Measurements from ENCODE around the gene WDFY3. TPM values are rescaled to one million over a fixed set of nuclear protein-coding genes. Genes with fewer than 3 reads are reported as not detected.
"Not testable (repeated sequence)": the region's sequence is repeated elsewhere in the genome, so short reads cannot be mapped to it uniquely, and the experiment has no call there.

Gene WDFY3
- total RNA-seq, 2 experiments from 2014 or later, result not detected

- H3K27ac Mint-ChIP-seq, result no peak overlapping the region
- DNase-seq, result no peak
- ChIA-PET POLR2A (no interaction called here), CTCF (interaction anchor here (0.6 kb wide), 1 partner anchor 218 kb away, joined by 3 read pairs; no protein-coding TSS in a partner anchor)
- no peaks in the 10 kb centered on the region for H3K9me3 Mint-ChIP-seq (ENCODE audit: insufficient read depth)
- no peaks in the 10 kb centered on the region for H3K4me1 Mint-ChIP-seq (ENCODE audit: low read depth)
- no peaks in the 10 kb centered on the region for H3K27me3 Mint-ChIP-seq (ENCODE audit: low read depth)
- no peaks in the 10 kb centered on the region for H3K36me3 Mint-ChIP-seq (ENCODE audit: low read depth)
- no peak overlapping the region for H3K4me3 Mint-ChIP-seq
- no peak for ATAC-seq
Measured at GRCh38 chr4:84865600-84865999, 100.9 kb downstream of the WDFY3 start.

DNA sequence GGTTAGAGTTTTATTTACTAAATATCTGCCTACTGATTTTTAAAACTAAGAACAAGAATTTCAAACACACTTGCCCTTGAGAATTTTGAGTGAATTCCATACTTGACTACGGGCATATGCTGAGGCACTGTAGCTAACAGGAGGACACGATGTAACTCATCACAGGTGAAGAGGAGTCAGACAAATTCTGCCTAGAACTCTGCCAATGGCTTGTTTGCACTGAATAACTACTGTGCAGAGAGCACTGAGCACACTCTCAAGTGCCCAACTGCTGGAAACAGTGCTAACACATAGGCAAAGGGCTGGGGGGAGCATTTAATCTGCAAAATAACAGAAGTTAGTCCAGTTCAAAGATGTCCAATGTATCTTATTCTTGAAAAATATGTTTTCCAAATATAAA, 104.4 kb downstream of the WDFY3 start:
- ATAC-seq (no peak), DNase-seq (no peak)
- H3K27me3 Mint-ChIP-seq (ENCODE audit: low read depth), result no peaks in the 10 kb centered on the region
- no peak overlapping the region for H3K4me3 Mint-ChIP-seq
- CTCF ChIA-PET, result no interaction called here
- H3K27ac Mint-ChIP-seq, result no peak overlapping the region
- no peaks in the 10 kb centered on the region for H3K9me3 Mint-ChIP-seq (ENCODE audit: insufficient read depth)
- H3K36me3 Mint-ChIP-seq (ENCODE audit: low read depth), result no peaks in the 10 kb centered on the region
- H3K4me1 Mint-ChIP-seq (ENCODE audit: low read depth), result no peaks in the 10 kb centered on the region
- POLR2A ChIA-PET, result no interaction called here

- no peaks in the 10 kb centered on the region for H3K9me3 Mint-ChIP-seq (ENCODE audit: insufficient read depth)
- DNase-seq (no peak), ATAC-seq (no peak)
- no peak overlapping the region for H3K4me3 Mint-ChIP-seq
- no peaks in the 10 kb centered on the region for H3K4me1 Mint-ChIP-seq (ENCODE audit: low read depth)
- ChIA-PET CTCF (no interaction called here), POLR2A (no interaction called here)
- H3K27ac Mint-ChIP-seq, result no peak overlapping the region
- no peaks in the 10 kb centered on the region for H3K27me3 Mint-ChIP-seq (ENCODE audit: low read depth)
- no peaks in the 10 kb centered on the region for H3K36me3 Mint-ChIP-seq (ENCODE audit: low read depth)
Measured at GRCh38 chr4:84857296-84857695, 109.2 kb downstream of the WDFY3 start.

DNA sequence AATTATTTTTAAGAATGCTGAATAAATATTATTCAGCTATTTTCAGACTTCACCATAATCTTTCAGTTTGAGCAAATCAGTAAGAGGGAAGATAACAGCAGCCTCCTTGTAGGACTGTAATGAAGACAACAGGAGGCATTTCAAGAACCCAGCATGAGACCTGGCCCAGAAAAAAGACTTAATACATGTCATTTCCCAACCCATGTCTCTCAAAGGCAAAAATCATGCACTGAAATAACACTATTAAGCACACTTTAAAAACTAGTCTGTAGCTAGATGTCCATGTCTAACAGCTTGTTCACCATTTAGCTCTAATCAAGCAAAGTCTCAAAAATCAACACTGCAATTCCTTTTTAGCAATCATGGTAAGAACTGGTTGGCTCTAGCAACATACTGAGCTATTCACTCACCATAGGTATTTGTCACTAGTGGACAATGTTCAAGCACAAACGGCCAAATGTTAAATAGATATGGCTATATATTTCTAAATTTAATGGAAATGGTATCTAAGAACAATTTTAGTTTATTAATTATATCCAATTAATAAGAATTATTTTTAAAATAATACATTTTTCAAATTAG, 109.9 kb downstream of the WDFY3 start:
- CTCF ChIA-PET, result no interaction called here

GRCh38 chr4:84855774-84856173, 110.7 kb downstream of the WDFY3 start:
- H3K4me3 Mint-ChIP-seq, result no peak overlapping the region
- no peak overlapping the region for H3K27ac Mint-ChIP-seq
- no peaks in the 10 kb centered on the region for H3K27me3 Mint-ChIP-seq (ENCODE audit: low read depth)
- POLR2A ChIA-PET, result no interaction called here
- H3K4me1 Mint-ChIP-seq (ENCODE audit: low read depth), result no peaks in the 10 kb centered on the region
- H3K36me3 Mint-ChIP-seq (ENCODE audit: low read depth), result no peaks in the 10 kb centered on the region
- H3K9me3 Mint-ChIP-seq (ENCODE audit: insufficient read depth), result no peaks in the 10 kb centered on the region
- ATAC-seq (no peak), DNase-seq (no peak)
- CTCF ChIA-PET, result no interaction called here

More for the DNA sequence above, 109.9 kb downstream of the WDFY3 start:
- Mint-ChIP-seq H3K36me3 (ENCODE audit: low read depth) (no peaks in the 10 kb centered on the region), H3K27me3 (ENCODE audit: low read depth) (no peaks in the 10 kb centered on the region), H3K9me3 (ENCODE audit: insufficient read depth) (no peaks in the 10 kb centered on the region), H3K27ac (no peak overlapping the region), H3K4me3 (no peak overlapping the region), H3K4me1 (ENCODE audit: low read depth) (no peaks in the 10 kb centered on the region)
- DNase-seq, result no peak
- ATAC-seq, result no peak
- POLR2A ChIA-PET, result no interaction called here

DNA sequence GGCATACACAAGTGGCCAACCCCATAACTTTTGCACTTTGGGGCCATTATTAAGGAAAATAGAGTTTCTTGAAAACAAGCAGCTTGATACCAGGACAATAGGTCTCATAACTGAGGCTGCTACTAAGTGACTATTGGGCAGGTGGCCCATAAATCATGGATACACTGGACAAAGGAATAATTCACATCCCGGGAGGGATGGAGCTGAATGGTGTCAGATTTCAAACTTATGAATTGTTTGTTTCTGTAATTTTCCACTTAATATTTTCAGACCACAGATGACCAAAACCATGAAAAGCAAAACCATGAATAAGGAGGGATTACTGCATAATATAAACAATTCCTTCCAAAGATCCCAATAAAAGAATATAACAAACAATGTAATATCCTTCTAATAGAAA, 114.4 kb downstream of the WDFY3 start:
- Mint-ChIP-seq H3K9me3 (ENCODE audit: insufficient read depth) (no peaks in the 10 kb centered on the region), H3K27me3 (ENCODE audit: low read depth) (no peaks in the 10 kb centered on the region), H3K4me1 (ENCODE audit: low read depth) (no peaks in the 10 kb centered on the region), H3K27ac (no peak overlapping the region), H3K36me3 (ENCODE audit: low read depth) (no peaks in the 10 kb centered on the region), H3K4me3 (no peak overlapping the region)
- DNase-seq (no peak), ATAC-seq (no peak)
- POLR2A ChIA-PET, result no interaction called here
- CTCF ChIA-PET, result no interaction called here

- no peaks in the 10 kb centered on the region for H3K4me1 Mint-ChIP-seq (ENCODE audit: low read depth)
- ATAC-seq, result no peak
- ChIA-PET POLR2A (no interaction called here), CTCF (no interaction called here)
- H3K27ac Mint-ChIP-seq, result no peak overlapping the region
- no peak overlapping the region for H3K4me3 Mint-ChIP-seq
- H3K36me3 Mint-ChIP-seq (ENCODE audit: low read depth), result no peaks in the 10 kb centered on the region
- DNase-seq, result no peak
- H3K9me3 Mint-ChIP-seq (ENCODE audit: insufficient read depth), result no peaks in the 10 kb centered on the region
- H3K27me3 Mint-ChIP-seq (ENCODE audit: low read depth), result no peaks in the 10 kb centered on the region
Measured at GRCh38 chr4:84849051-84849640, 117.3 kb downstream of the WDFY3 start.

- H3K36me3 Mint-ChIP-seq (ENCODE audit: low read depth), result no peaks in the 10 kb centered on the region
- no peak overlapping the region for H3K4me3 Mint-ChIP-seq
- no peaks in the 10 kb centered on the region for H3K4me1 Mint-ChIP-seq (ENCODE audit: low read depth)
- no peak overlapping the region for H3K27ac Mint-ChIP-seq
- no peak for DNase-seq
- H3K9me3 Mint-ChIP-seq (ENCODE audit: insufficient read depth), result no peaks in the 10 kb centered on the region
- H3K27me3 Mint-ChIP-seq (ENCODE audit: low read depth), result no peaks in the 10 kb centered on the region
- ChIA-PET POLR2A (no interaction called here), CTCF (no interaction called here)
- no peak for ATAC-seq
Measured at GRCh38 chr4:84848432-84848831, 118.1 kb downstream of the WDFY3 start.

DNA sequence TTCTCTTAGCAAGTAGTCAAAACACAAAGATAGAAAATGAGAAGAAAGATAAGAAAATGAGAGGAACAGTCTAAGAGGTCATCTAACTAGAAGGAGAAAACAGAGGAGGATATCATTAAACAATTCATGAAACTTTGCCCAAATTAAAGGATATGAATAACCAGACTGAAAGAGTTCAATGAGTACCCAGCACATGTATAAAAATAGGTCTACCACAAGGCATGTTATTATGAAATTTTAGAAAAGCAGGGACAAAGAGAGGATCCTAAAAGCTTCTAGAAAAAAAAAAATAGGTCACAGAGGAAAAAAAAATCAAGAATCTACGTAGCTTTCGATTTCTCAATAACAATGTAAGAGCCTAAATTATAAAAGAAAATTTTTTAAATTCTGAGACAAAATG, 118.5 kb downstream of the WDFY3 start:
- CTCF ChIA-PET, result no interaction called here
- no peak overlapping the region for H3K4me3 Mint-ChIP-seq
- no peaks in the 10 kb centered on the region for H3K27me3 Mint-ChIP-seq (ENCODE audit: low read depth)
- POLR2A ChIA-PET, result no interaction called here
- no peaks in the 10 kb centered on the region for H3K9me3 Mint-ChIP-seq (ENCODE audit: insufficient read depth)
- no peak for DNase-seq
- ATAC-seq, result no peak
- H3K27ac Mint-ChIP-seq, result no peak overlapping the region
- no peaks in the 10 kb centered on the region for H3K36me3 Mint-ChIP-seq (ENCODE audit: low read depth)
- no peaks in the 10 kb centered on the region for H3K4me1 Mint-ChIP-seq (ENCODE audit: low read depth)

DNA sequence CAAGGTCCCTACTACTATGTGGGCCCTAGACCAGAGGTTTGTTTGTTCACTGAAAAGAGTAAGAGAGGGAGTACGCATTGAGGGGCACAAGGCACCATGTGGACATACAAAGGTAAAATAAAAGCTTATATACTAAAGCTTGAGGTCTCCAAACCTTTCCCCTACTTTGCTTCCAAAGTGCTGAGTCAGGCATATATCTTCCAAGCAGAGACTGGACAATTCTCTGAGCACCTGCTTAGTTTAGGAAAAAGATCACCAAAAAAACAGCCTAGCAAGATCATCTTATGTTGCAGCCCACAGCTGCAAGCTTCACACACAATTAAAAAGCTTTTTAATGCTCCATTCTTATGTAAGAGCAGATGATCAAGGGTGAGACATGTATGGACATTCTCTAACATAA, 119.5 kb downstream of the WDFY3 start:
- H3K27ac Mint-ChIP-seq, result no peak overlapping the region
- ChIA-PET POLR2A (no interaction called here), CTCF (no interaction called here)
- no peak for ATAC-seq
- H3K27me3 Mint-ChIP-seq (ENCODE audit: low read depth), result no peaks in the 10 kb centered on the region
- no peaks in the 10 kb centered on the region for H3K36me3 Mint-ChIP-seq (ENCODE audit: low read depth)
- DNase-seq, result no peak
- H3K4me1 Mint-ChIP-seq (ENCODE audit: low read depth), result no peaks in the 10 kb centered on the region
- H3K4me3 Mint-ChIP-seq, result no peak overlapping the region
- H3K9me3 Mint-ChIP-seq (ENCODE audit: insufficient read depth), result no peaks in the 10 kb centered on the region

DNA sequence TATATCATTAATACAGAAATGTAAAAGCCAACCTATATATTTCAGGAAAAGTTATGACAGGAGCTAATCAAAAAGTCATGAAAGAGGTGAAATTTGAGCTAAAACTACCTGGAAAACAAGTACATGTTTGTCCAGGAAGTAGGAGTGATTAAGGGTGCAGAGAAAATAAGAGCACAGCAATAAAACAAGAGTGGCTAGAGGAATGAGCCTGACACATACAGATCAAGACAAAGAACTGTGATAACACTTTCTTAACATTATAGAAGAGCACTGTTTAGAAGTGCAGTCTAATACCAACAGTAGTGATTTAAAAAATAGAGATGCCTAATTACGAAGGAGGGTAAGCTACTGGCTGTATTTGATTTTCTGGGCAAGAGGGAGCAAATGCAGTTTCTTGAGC, 125.1 kb downstream of the WDFY3 start:
- Mint-ChIP-seq H3K4me3 (no peak overlapping the region), H3K36me3 (ENCODE audit: low read depth) (no peaks in the 10 kb centered on the region), H3K27ac (no peak overlapping the region), H3K27me3 (ENCODE audit: low read depth) (no peaks in the 10 kb centered on the region), H3K4me1 (ENCODE audit: low read depth) (no peaks in the 10 kb centered on the region), H3K9me3 (ENCODE audit: insufficient read depth) (no peaks in the 10 kb centered on the region)
- ATAC-seq (no peak), DNase-seq (no peak)
- ChIA-PET CTCF (no interaction called here), POLR2A (no interaction called here)

DNA sequence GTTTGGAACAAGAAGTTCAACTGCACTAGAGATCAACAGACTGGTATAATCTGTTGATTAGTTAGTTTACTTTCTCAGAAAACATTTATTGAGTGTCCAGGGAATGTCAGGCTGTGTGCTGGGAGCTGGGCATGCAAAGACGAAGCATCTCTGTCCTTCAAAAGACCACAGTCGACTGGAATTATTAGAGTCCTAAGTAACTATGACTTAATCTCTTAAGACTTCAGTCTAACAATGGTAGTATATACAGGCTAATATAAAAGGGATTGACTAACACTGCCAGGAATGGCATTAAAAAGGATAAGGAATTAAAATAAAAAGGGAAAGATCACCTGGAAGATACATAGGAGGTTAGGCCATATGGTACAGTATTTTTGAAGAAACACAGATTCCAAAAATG, 128.7 kb downstream of the WDFY3 start:
- no peak for DNase-seq
- Mint-ChIP-seq H3K27ac (no peak overlapping the region), H3K27me3 (ENCODE audit: low read depth) (no peaks in the 10 kb centered on the region), H3K9me3 (ENCODE audit: insufficient read depth) (no peaks in the 10 kb centered on the region), H3K4me3 (no peak overlapping the region), H3K36me3 (ENCODE audit: low read depth) (no peaks in the 10 kb centered on the region), H3K4me1 (ENCODE audit: low read depth) (no peaks in the 10 kb centered on the region)
- ChIA-PET POLR2A (no interaction called here), CTCF (no interaction called here)
- ATAC-seq, result no peak

DNA sequence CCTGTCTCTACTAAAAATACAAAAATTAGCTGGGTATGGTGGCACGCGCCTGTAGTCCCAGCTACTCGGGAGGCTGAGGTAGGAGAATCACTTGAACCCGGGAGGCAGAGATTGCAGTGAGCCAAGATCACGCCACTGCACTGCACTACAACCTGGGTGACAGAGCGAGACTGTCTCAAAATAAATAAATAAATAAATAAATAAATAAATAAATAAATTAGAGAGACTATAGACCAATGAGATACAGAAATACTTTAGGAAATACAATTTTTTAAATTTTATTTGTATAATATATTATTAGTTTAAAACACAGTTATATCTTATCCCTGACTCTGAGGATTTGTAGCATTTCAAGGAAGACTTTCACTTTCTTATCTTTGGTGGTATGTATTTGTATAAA, 136.9 kb downstream of the WDFY3 start:
- H3K36me3 Mint-ChIP-seq (ENCODE audit: low read depth); H3K9me3 Mint-ChIP-seq (ENCODE audit: insufficient read depth); DNase-seq; H3K4me3 Mint-ChIP-seq; H3K4me1 Mint-ChIP-seq (ENCODE audit: low read depth); POLR2A ChIA-PET; H3K27ac Mint-ChIP-seq; ATAC-seq; H3K27me3 Mint-ChIP-seq (ENCODE audit: low read depth): not testable (repeated sequence)
- CTCF ChIA-PET, result interaction anchor here (1.2 kb wide), 1 partner anchor 36 kb away, joined by 3 read pairs; no protein-coding TSS in a partner anchor

Data from activated CD8-positive, alpha-beta T cell treated with anti-CD3 and anti-CD28 coated beads, Interleukin-2, amount 10 ng/mL, durations not matched to agents 7 days and 5 days (primary cell).